Activated CD8-positive, alpha-beta memory T cell treated with anti-CD3 and anti-CD28 coated beads for 48 hours (primary cell): ENCODE data around the gene MRPL40.
"Not testable (repeated sequence)": the region's sequence is repeated elsewhere in the genome, so short reads cannot be mapped to it uniquely, and the experiment has no call there.

Experiments
- DNase-seq, 3 experiments: peaks; one replicate each; pipeline ENCODE4 v3.0.0-alpha.2; 2020; ENCODE audit warnings: low read depth in 2 of 3, low spot score in 2 of 3

MRPL40 gene

GRCh38 chr22:19406846-19407245 is 25.5 kb upstream of the MRPL40 start:
- no peak for DNase-seq

GRCh38 chr22:19407649-19408606 is 24.4 kb upstream of the MRPL40 start:
- DNase-seq: no peak

GRCh38 chr22:19410941-19411689 is 21.2 kb upstream of the MRPL40 start:
- DNase-seq: no peak

- no peak for DNase-seq
Measured at GRCh38 chr22:19411690-19412045, 20.7 kb upstream of the MRPL40 start.

- DNase-seq: no peak
Measured at GRCh38 chr22:19412478-19412877, 19.9 kb upstream of the MRPL40 start.

GRCh38 chr22:19412923-19413322 is 19.4 kb upstream of the MRPL40 start:
- DNase-seq: no peak

GRCh38 chr22:19419086-19419463 is 13.3 kb upstream of the MRPL40 start:
- DNase-seq: no peak

GRCh38 chr22:19419464-19420178 is 12.7 kb upstream of the MRPL40 start:
- no peak for DNase-seq

GRCh38 chr22:19420321-19420720 is 12.0 kb upstream of the MRPL40 start:
- DNase-seq: no peak

- DNase-seq: no peak
Measured at GRCh38 chr22:19422440-19423301, 9.7 kb upstream of the MRPL40 start.

- no peak for DNase-seq
Measured at GRCh38 chr22:19424186-19424500, 8.2 kb upstream of the MRPL40 start.

- DNase-seq: no peak
Measured at GRCh38 chr22:19429950-19430889, 2.1 kb upstream of the MRPL40 start.

- DNase-seq: peak in 1 of 3 experiments; percentile 16
Measured at GRCh38 chr22:19430890-19431541, 1.3 kb upstream of the MRPL40 start.

GRCh38 chr22:19431649-19432132 is 654 bp upstream of the MRPL40 start, which contains the start of gene HIRA:
TSS of gene HIRA (minus strand) at chr22:19431733. CDS start at chr22:19431476, 257 bp downstream.
- DNase-seq: peak; percentile 78 to 89 (median 83)

GRCh38 chr22:19434401-19434800 is 2.1 kb downstream of the MRPL40 start:
- DNase-seq: no peak

- no peak for DNase-seq
Measured at GRCh38 chr22:19434829-19435580, 2.7 kb downstream of the MRPL40 start.

- not testable (repeated sequence) for DNase-seq
Measured at GRCh38 chr22:19436444-19437161, 4.3 kb downstream of the MRPL40 start.

- DNase-seq: no peak
Measured at GRCh38 chr22:19438298-19438697, 6.0 kb downstream of the MRPL40 start.
